ENCODE data around the gene WDFY4.

DNA sequence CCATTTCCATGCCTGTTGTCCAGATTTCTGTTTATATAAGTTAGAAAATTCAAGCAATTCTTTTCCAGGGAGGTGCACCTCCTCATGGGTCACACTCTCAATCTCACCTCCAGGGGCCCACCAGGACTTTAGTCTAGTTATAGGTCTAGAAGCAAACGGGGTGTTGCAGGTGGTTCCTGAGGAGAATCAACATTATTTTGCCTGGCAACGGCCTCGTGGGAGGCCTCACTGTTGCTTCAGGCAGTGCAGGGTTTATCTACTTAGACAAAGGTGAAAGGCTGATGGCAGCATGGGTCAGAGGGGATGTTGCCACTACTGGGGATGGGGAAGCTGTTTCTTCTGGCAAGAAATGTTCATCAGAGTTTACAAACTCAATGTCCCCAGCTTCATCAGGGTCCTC lies 311.7 kb downstream of the WDFY4 start:
- TF ChIP-seq, protein P1, sequence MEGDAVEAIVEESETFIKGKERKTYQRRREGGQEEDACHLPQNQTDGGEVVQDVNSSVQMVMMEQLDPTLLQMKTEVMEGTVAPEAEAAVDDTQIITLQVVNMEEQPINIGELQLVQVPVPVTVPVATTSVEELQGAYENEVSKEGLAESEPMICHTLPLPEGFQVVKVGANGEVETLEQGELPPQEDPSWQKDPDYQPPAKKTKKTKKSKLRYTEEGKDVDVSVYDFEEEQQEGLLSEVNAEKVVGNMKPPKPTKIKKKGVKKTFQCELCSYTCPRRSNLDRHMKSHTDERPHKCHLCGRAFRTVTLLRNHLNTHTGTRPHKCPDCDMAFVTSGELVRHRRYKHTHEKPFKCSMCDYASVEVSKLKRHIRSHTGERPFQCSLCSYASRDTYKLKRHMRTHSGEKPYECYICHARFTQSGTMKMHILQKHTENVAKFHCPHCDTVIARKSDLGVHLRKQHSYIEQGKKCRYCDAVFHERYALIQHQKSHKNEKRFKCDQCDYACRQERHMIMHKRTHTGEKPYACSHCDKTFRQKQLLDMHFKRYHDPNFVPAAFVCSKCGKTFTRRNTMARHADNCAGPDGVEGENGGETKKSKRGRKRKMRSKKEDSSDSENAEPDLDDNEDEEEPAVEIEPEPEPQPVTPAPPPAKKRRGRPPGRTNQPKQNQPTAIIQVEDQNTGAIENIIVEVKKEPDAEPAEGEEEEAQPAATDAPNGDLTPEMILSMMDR (optimal IDR thresholded peaks at IDR 0.05 in 1 of 3, IDR thresholded peaks at IDR 0.05 in 1 of 3, conservative IDR thresholded peaks at IDR 0.05 in 1 of 3; ENCODE audit: extremely low read depth in 1 of 3, insufficient read depth in 2 of 3, low read length in 3 of 3) = no peak
- TF ChIP-seq EZH2 (IDR thresholded peaks at IDR 0.05; ENCODE audit: low read length) = no peak

All from keratinocyte (primary cell).